Chondrocyte (in vitro differentiated cells): ENCODE results near the gene IDNK. TPM values are rescaled to one million over a fixed set of nuclear protein-coding genes. Genes with fewer than 3 reads are reported as not detected.

Experiments used
- DNase-seq: peaks from one replicate; pipeline ENCODE4 v3.0.0; 2021; ENCODE audit warnings: mixed read lengths, low spot score
- H3K27ac Mint-ChIP-seq: one replicate; pipeline ENCODE4 v1.8.0; 2021; ENCODE audit warnings: mild to moderate bottlenecking, moderate library complexity, mixed read lengths; ENCODE audit not compliant: unreplicated experiment
- H3K27me3 Mint-ChIP-seq: 2 replicates; pipeline ENCODE4 v1.8.0; 2021; ENCODE audit warnings: low read depth, mixed read lengths
- H3K36me3 Mint-ChIP-seq: 2 replicates; pipeline ENCODE4 v1.8.0; 2021; ENCODE audit warnings: low read depth, mixed read lengths
- H3K4me1 Mint-ChIP-seq: 2 replicates; pipeline ENCODE4 v1.8.0; 2021; ENCODE audit warnings: low read depth, mild to moderate bottlenecking, mixed read lengths
- H3K4me3 Mint-ChIP-seq: one replicate; pipeline ENCODE4 v1.8.0; 2021; ENCODE audit warnings: mild to moderate bottlenecking, moderate library complexity, mixed read lengths; ENCODE audit not compliant: unreplicated experiment
- H3K9me3 Mint-ChIP-seq: 2 replicates; pipeline ENCODE4 v1.8.0; 2021; ENCODE audit warnings: low read depth, mixed read lengths
- total RNA-seq: library from RNA; stranded (reverse); gene quantifications from 3 replicates; pipeline ENCODE4 v1.2.1, GENCODE V29; 2021
- TF ChIP-seq, protein P1 (sequence below): fragments of 200-600 bp; sonication (generic); IDR thresholded peaks from 2 replicates; pipeline ENCODE4 v1.5.0; 2021; ENCODE audit warnings: antibody characterized with exemption, mild to moderate bottlenecking, moderate library complexity

The IDNK gene
- total RNA-seq, 1 donor from 2014 or later, result 2.3 TPM

DNA sequence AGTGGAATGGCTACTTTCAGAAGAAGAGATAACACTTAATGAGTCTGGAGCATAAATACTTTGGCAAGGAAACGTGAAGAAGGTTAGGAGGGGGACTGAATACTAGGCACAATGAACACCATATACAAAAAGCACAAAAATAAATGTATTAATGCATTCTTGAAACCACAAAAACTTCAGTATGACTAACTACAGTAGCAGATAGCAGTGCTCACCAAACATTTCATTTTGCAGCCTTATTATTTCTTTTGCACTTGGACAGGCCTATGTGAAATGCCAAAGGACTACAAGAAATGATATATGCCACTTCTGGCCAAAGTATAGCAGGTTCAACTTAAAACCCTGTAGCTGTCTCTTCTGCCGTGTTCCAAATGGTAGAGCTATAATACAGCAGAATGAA is 58.5 kb downstream of the IDNK start:
- TF ChIP-seq, protein P1, sequence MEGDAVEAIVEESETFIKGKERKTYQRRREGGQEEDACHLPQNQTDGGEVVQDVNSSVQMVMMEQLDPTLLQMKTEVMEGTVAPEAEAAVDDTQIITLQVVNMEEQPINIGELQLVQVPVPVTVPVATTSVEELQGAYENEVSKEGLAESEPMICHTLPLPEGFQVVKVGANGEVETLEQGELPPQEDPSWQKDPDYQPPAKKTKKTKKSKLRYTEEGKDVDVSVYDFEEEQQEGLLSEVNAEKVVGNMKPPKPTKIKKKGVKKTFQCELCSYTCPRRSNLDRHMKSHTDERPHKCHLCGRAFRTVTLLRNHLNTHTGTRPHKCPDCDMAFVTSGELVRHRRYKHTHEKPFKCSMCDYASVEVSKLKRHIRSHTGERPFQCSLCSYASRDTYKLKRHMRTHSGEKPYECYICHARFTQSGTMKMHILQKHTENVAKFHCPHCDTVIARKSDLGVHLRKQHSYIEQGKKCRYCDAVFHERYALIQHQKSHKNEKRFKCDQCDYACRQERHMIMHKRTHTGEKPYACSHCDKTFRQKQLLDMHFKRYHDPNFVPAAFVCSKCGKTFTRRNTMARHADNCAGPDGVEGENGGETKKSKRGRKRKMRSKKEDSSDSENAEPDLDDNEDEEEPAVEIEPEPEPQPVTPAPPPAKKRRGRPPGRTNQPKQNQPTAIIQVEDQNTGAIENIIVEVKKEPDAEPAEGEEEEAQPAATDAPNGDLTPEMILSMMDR, result no peak
- H3K27ac Mint-ChIP-seq, result no peak overlapping the region
- DNase-seq, result no peak
- peaks cover 11% of the 10 kb centered on the region for H3K4me1 Mint-ChIP-seq
- peaks cover 23% of the 10 kb centered on the region for H3K36me3 Mint-ChIP-seq
- no peaks in the 10 kb centered on the region for H3K9me3 Mint-ChIP-seq
- no peaks in the 10 kb centered on the region for H3K27me3 Mint-ChIP-seq
- H3K4me3 Mint-ChIP-seq, result no peak overlapping the region

DNA sequence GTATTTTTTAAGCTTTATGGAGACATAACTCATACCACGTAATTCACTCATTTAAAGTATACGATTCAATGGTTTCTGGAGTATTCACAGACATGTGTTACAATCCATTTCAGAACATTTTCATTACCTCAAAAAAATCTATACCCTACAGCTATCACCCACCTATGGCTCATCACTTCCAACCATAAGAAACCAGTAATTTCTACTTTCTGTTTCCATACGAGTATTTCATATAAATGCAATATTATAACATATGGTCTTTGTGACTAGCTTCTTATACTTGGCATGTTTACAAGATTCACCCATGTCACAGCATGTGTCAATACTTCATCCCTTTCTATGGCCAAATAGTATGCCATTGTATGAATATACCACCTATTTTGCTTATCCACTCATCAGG is 66.0 kb downstream of the IDNK start:
- TF ChIP-seq, protein P1, result no peak
- Mint-ChIP-seq H3K27ac (no peak overlapping the region), H3K27me3 (no peaks in the 10 kb centered on the region), H3K4me1 (peaks cover 51% of the 10 kb centered on the region), H3K9me3 (no peaks in the 10 kb centered on the region), H3K4me3 (no peak overlapping the region), H3K36me3 (peaks cover 2% of the 10 kb centered on the region)
- DNase-seq, result no peak

DNA sequence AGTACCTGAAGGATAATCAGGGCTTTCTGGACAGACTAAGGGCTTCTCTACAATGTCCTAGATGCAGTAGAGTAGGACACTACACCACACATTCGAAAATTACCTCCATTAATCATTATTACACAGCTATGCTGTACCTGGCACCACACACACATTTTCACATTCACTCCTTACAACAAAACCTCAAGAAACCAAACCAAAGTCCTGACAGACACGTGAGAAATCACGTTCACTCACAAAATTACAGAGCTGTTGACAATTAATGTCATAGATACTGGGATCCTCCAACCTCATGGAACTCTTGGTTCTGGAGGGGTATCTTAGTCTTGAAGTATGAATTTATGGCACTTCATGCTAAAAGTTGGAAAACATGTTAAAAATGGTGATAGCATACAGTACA is 68.5 kb downstream of the IDNK start:
- Mint-ChIP-seq H3K36me3 (no peaks in the 10 kb centered on the region), H3K27ac (no peak overlapping the region), H3K9me3 (no peaks in the 10 kb centered on the region), H3K4me1 (peaks cover 54% of the 10 kb centered on the region), H3K4me3 (no peak overlapping the region), H3K27me3 (no peaks in the 10 kb centered on the region)
- DNase-seq, result no peak
- TF ChIP-seq, protein P1, result no peak

Other genes with a start within 250 kb of the IDNK start
- 0.48 to 1.3 TPM (median 1.1 TPM) in 3 replicates for gene FRMD3, start 84.7 kb upstream of the IDNK start, total RNA-seq
- 83.4 to 89.6 TPM (median 85.8 TPM) in 3 replicates for gene UBQLN1, start 84.8 kb downstream of the IDNK start, total RNA-seq
- 1.7 to 2.6 TPM (median 1.9 TPM) in 3 replicates for gene GKAP1, start 194.6 kb downstream of the IDNK start, total RNA-seq